GM12892 (cell line): ENCODE results near the gene HSBP1L1.

Source experiments
- DNase-seq: peaks from one replicate; pipeline ENCODE4 v3.0.0; 2011; ENCODE audit not compliant: insufficient read length
- FAIRE-seq: peaks from 2 replicates; lab custom pipeline; 2011; peaks lifted over from hg19 to GRCh38; lab: Jason Lieb, UNC
- POLR2A ChIP-seq: IDR thresholded peaks from 2 replicates; pipeline ENCODE4 v1.6.1; 2011; ENCODE audit warnings: low read depth, low read length, control low read depth
- POLR2AphosphoS5 ChIP-seq: IDR thresholded peaks from 2 replicates; pipeline ENCODE4 v1.6.1; 2011; ENCODE audit warnings: low read depth, low read length, control low read depth
- TAF1 ChIP-seq: IDR thresholded peaks from 2 replicates; pipeline ENCODE4 v1.6.1; 2011; ENCODE audit warnings: low read depth, mild to moderate bottlenecking, control low read depth, low read length, borderline replicate concordance

Gene HSBP1L1

DNA sequence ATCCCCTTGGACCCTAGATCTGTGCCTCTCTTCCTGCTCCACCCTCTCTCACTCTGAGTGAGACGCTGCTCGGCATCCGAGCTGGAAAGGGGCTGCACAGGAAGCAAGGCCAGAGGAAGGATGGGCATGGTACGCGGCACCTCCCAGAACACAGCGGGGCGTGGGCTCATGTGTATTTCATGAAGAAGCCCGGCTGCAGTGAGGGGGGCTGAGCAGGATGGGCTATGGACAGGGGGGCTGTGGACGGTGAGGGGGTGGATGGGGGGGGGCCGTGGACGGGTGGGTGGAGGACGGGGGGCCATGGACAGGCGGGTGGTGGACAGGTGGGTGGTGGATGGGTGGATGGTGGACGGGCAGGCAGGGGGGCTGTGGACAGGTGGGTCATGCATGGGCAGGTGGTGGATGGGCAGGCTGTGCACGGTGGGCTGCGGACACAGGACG, 41.5 kb upstream of the HSBP1L1 start:
- no peak for FAIRE-seq
- DNase-seq = no peak
- TF ChIP-seq TAF1 = no peak
- TF ChIP-seq POLR2A = no peak
- no peak for TF ChIP-seq POLR2AphosphoS5

GRCh38 chr18:79923896-79924585, 40.4 kb upstream of the HSBP1L1 start:
- TF ChIP-seq POLR2A = no peak
- TF ChIP-seq POLR2AphosphoS5 = no peak
- no peak for TF ChIP-seq TAF1
- FAIRE-seq = no peak
- DNase-seq = no peak

DNA sequence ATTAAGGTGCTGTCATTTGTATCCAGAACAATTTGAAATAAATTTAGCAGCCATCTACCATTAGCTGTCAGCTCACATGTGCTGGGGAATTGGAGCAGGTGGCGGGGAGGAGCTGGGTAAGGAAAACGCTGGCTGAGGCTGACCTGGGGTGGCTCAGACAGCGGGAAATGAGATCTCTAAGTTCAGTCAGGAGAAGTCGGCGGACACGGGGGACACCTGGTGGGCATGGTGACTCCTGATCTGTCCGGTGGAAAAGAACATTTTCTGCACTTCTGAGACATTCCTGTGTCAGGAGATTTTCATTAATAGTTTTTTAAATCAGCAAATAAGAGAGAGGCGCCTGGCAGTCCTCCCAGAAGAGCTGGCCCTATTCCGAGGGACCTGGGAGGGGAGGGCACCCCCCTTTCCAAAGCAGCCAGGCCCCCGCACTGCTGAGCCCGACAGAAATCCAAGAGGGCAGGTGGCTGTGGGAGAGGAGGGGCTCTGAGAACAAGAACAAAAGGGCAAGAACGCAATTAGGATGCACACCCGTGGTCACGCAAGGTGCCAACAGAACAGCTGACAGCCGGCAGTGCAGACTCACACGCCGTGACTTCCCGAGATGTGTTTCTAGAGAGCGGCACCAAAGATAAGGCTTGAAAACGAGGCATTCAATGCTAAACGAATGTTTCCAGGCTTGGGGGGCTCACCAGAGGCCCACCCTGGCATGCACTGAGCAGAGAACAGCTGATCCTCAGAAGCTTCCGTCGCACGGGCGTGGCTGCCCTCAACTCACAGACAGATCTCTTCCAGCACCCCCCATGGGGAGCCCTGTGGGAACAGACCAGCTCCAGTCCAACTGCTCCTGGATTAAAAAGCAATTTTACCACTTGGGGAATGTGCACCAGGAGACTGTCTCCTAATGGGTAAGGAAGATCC, 39.4 kb upstream of the HSBP1L1 start:
- FAIRE-seq (no peak), DNase-seq (no peak)
- no peak for TF ChIP-seq POLR2AphosphoS5
- TF ChIP-seq TAF1 = no peak
- TF ChIP-seq POLR2A = no peak

GRCh38 chr18:79926306-79926705, 38.1 kb upstream of the HSBP1L1 start:
- TF ChIP-seq TAF1 (no peak), POLR2AphosphoS5 (no peak), POLR2A (no peak)
- no peak for FAIRE-seq

DNA sequence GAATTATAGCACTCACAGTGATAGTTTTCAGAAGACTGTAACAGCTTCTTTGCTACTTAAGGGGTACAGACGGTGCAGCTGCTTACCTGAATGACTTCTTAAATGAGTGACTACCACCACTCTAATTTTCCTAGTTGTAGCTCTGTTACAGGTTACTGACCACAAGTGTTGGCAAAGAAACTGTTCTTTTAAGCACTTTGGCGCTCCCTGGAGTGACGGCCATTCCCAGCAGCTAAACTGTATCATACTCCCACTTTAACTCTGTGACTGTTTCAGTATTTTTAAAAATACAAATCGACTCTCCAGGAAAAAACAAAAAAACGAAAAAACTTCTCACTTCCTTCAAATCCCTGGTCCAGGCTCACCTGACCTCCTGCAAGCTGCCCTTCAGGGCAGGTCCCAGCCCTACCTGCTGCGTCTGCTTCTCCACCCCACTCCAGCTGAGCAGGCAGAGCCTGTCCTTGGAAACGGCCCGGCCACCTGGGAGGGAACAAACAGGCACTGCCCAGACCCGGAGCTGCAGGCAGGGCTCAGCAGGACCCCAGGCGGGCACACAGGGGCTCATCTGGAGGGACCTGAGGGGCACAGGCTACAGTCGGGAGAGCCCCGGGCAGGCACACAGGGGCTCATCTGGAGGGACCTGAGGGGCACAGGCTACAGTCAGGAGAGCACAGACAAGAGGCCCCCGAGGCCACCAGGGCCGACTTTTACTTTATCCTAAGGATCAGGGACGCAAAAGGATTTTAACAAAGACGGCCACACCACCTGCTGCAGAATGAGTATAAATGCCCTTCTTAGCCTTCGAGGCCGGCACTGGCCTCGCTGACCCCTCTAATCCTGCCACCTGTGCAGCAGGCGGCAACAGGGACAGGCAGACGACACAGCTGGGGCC, 37.5 kb upstream of the HSBP1L1 start:
- DNase-seq (no peak), FAIRE-seq (no peak)
- TF ChIP-seq POLR2AphosphoS5 (no peak), POLR2A (no peak)

More at GRCh38 chr18:79926306-79926705, 38.1 kb upstream of the HSBP1L1 start:
- DNase-seq = no peak

GRCh38 chr18:79927607-79928562, 36.6 kb upstream of the HSBP1L1 start:
- no peak for TF ChIP-seq POLR2AphosphoS5
- no peak for TF ChIP-seq POLR2A
- TF ChIP-seq TAF1 = no peak
- no peak for DNase-seq
- FAIRE-seq = no peak

DNA sequence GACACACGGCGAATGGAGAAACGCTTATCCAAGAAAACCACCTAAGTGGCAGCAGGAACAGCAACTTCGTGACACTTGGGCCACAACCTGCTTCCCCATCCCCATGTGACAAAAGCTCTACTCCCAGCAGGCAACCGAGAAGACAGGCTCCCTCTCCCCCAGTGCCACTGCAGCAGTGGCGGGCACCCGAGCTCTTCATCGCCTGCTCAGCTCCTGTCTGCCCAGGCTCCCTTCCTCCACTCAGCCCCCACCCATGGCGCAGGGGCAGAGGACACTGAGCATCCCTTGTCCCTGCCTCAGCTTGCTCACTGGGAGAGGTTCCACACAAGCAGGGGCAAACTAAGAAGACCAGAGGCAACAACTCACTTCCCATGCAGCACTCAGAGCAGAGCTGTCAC, 35.9 kb upstream of the HSBP1L1 start:
- DNase-seq (no peak), FAIRE-seq (no peak)
- TF ChIP-seq TAF1 = no peak
- no peak for TF ChIP-seq POLR2A
- no peak for TF ChIP-seq POLR2AphosphoS5

DNA sequence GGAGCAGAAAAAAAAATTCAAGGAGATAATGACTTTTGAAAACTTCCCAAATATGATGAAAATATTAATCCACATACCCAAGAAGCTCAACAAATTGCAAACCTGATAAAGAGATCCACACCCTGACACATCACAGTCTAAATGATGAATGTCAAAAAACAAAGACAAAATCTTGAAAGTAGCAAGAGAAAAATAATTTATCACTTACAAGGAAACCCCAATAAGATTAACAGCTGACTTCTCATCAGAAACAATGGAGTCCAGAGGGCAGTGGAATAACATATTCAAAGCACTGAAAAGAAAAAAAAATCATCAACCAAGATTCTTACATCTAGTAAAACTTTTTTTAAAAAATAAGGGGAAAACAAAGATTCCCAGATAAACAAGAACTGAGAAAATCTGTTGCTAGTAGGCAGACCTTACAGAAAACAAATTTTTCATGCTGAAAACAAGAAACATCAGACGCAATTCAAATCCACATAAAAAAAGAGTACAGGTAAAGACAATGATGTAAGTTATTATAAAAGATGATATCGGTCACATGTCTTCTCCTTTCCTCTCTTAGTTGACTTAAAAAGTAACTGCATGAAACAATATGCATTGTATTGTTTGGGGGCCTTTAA, 34.3 kb upstream of the HSBP1L1 start:
- no peak for FAIRE-seq
- TF ChIP-seq POLR2AphosphoS5 (no peak), POLR2A (no peak), TAF1 (no peak)
- DNase-seq = no peak

DNA sequence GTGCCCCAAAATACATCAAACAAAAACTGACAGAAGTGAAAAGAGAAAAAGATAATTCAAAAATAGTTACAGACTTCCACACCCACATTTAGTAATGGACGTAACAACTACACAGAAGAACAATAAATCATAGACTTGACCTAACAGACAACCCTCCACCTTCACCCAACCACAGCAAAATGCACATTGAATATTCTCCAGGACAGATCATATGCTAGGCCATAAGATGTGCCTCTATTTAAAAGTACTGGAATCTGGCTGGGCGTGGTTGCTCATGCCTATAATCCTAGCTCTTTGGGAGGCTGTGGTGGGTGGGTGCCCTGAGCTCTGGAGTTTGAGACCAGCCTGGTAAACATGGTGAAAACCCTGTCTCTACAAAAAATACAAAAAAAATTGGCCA, 33.0 kb upstream of the HSBP1L1 start:
- TF ChIP-seq POLR2AphosphoS5 = no peak
- no peak for TF ChIP-seq POLR2A
- TF ChIP-seq TAF1 = no peak
- FAIRE-seq = no peak
- no peak for DNase-seq

DNA sequence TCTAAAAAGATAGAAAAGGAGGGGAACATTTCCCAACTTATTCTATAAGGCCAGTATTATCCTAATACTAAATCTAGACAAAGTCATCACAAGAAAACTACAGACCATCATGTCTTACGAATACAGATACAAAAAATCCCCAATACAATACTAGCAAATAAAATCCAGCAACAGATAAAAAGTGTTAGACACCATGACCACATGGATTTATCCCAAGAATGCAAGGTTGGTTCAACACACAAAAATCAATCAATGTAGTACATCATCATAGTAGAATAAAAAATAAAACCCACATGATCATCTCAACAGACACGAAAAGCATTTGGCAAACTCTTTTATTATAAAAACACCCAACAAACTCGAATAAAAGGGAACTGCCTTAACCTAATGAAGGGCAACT, 31.5 kb upstream of the HSBP1L1 start:
- DNase-seq = no peak
- no peak for TF ChIP-seq POLR2AphosphoS5
- no peak for TF ChIP-seq POLR2A
- no peak for TF ChIP-seq TAF1
- no peak for FAIRE-seq
